GM23338 (cell line): ENCODE data around the gene ANKRD66. TPM values are rescaled to one million over a fixed set of nuclear protein-coding genes. Genes with fewer than 3 reads are reported as not detected.
A peak's percentile ranks its signal among the peaks of the same experiment; 100 is the strongest.

Experiments used
- ATAC-seq: fragments of 200-7000 bp; cut with Tn5 transposase; 3 replicates; pipeline ENCODE4 v1.9.1; 2020
- DNase-seq: peaks from one replicate; pipeline ENCODE4 v3.0.0-alpha.2; 2015; ENCODE audit warnings: low spot score
- H2AFZ ChIP-seq: fragments of 200-600 bp; sonication (generic); 2 replicates; pipeline ENCODE4 v1.8.0; 2016; ENCODE audit warnings: antibody characterized with exemption, mild to moderate bottlenecking, moderate library complexity
- H3F3A ChIP-seq: fragments of 200-600 bp; sonication (generic); replicated peaks from 2 replicates; pipeline ENCODE4 v1.8.0; 2017; ENCODE audit warnings: antibody characterized with exemption, mixed run types, low read depth
- H3K27ac ChIP-seq: fragments of 200-600 bp; sonication (generic); 2 replicates; pipeline ENCODE4 v1.6.1; 2016; ENCODE audit warnings: low read depth
- H3K27me3 ChIP-seq: fragments of 200-600 bp; sonication (generic); 2 replicates; pipeline ENCODE4 v1.8.0; 2016; ENCODE audit warnings: mild to moderate bottlenecking, mixed run types, moderate library complexity; ENCODE audit not compliant: insufficient read depth
- H3K36me3 ChIP-seq: fragments of 200-600 bp; sonication (generic); 2 replicates; pipeline ENCODE4 v1.8.0; 2016; ENCODE audit warnings: mild to moderate bottlenecking; ENCODE audit not compliant: insufficient read depth
- H3K4me1 ChIP-seq: fragments of 200-600 bp; sonication (generic); 2 replicates; pipeline ENCODE4 v1.8.0; 2016; ENCODE audit warnings: mild to moderate bottlenecking, moderate library complexity; ENCODE audit not compliant: insufficient read depth
- H3K4me2 ChIP-seq: fragments of 200-600 bp; sonication (generic); 2 replicates; pipeline ENCODE4 v1.7.1; 2017; ENCODE audit warnings: mixed run types
- H3K4me3 ChIP-seq: fragments of 200-600 bp; sonication (generic); 2 replicates; pipeline ENCODE4 v1.6.1; 2016; ENCODE audit warnings: mixed run types
- H3K79me2 ChIP-seq: fragments of 200-600 bp; sonication (generic); replicated peaks from 2 replicates; pipeline ENCODE4 v1.8.0; 2017; ENCODE audit warnings: mild to moderate bottlenecking; ENCODE audit not compliant: insufficient read depth
- H3K9me2 ChIP-seq: fragments of 200-600 bp; sonication (generic); 2 replicates; pipeline ENCODE4 v1.8.0; 2017; ENCODE audit not compliant: insufficient read depth
- H4K20me1 ChIP-seq: fragments of 200-600 bp; sonication (generic); replicated peaks from 2 replicates; pipeline ENCODE4 v1.8.0; 2017; ENCODE audit warnings: mild to moderate bottlenecking; ENCODE audit not compliant: insufficient read depth
- H3K27ac Mint-ChIP-seq: 2 replicates; pipeline ENCODE4 v1.8.0; 2020; ENCODE audit warnings: inconsistent platforms, mild to moderate bottlenecking, moderate library complexity, mixed read lengths
- H3K27me3 Mint-ChIP-seq: 3 replicates; pipeline ENCODE4 v1.8.0; 2022; ENCODE audit warnings: low read depth, mild to moderate bottlenecking, moderate library complexity, mixed read lengths, inconsistent platforms; ENCODE audit not compliant: insufficient read depth, poor library complexity
- H3K36me3 Mint-ChIP-seq: 3 replicates; pipeline ENCODE4 v1.8.0; 2021; ENCODE audit warnings: low read depth, mild to moderate bottlenecking, inconsistent platforms, moderate library complexity, mixed read lengths
- H3K4me1 Mint-ChIP-seq: 3 replicates; pipeline ENCODE4 v1.8.0; 2020; ENCODE audit warnings: mild to moderate bottlenecking, inconsistent platforms, mixed read lengths
- H3K4me3 Mint-ChIP-seq: 3 replicates; pipeline ENCODE4 v1.8.0; 2021; ENCODE audit warnings: moderate library complexity, mild to moderate bottlenecking, inconsistent platforms, mixed read lengths
- H3K9me3 Mint-ChIP-seq: 3 replicates; pipeline ENCODE4 v1.8.0; 2020; ENCODE audit warnings: moderate library complexity, mild to moderate bottlenecking, inconsistent platforms, mixed read lengths
- CREB1 ChIP-seq: fragments of 250-450 bp; sonication (Bioruptor Pico); IDR thresholded peaks from 2 replicates; pipeline ENCODE4 v1.5.0; 2020; ENCODE audit warnings: low read depth, mild to moderate bottlenecking, moderate library complexity
- polyA plus RNA-seq: library from polyadenylated mRNA; unstranded; fragments of >200 nt; fragmentation: Nextera tagmentation; extraction: Ambion mirVana; gene quantifications from 2 replicates; pipeline ENCODE4 v1.2.1, GENCODE V29; 2016
- total RNA-seq: library from RNA; depleted of rRNA; stranded (reverse); fragments of >200 nt; shearing (Covaris generic); gene quantifications from 2 replicates; pipeline ENCODE4 v1.2.3, GENCODE V29; 2014
- TF ChIP-seq, protein P1 (sequence below): fragments of 250-450 bp; sonication (Bioruptor Pico); IDR thresholded peaks from 2 replicates; pipeline ENCODE4 v1.5.0; 2020; ENCODE audit warnings: mild to moderate bottlenecking, moderate library complexity

ANKRD66 gene
- total and polyA plus RNA-seq, 2 experiments from 2014 or later, result not detected

- no peak overlapping the region for H2AFZ ChIP-seq
- H3K36me3 ChIP-seq, result no peaks in the 10 kb centered on the region
- no peaks in the 10 kb centered on the region for H3K36me3 Mint-ChIP-seq
- no peaks in the 10 kb centered on the region for H3K9me2 ChIP-seq
- no peaks in the 10 kb centered on the region for H4K20me1 ChIP-seq
- no peak overlapping the region for H3K27ac Mint-ChIP-seq
- H3K27me3 Mint-ChIP-seq, result no peaks in the 10 kb centered on the region
- H3K4me1 ChIP-seq, result peaks cover 6% of the 10 kb centered on the region; the same call in 1 of the 2 replicates
- DNase-seq, result no peak
- H3K79me2 ChIP-seq, result no peaks in the 10 kb centered on the region
- H3K27me3 ChIP-seq, result no peaks in the 10 kb centered on the region
- H3K9me3 Mint-ChIP-seq, result no peaks in the 10 kb centered on the region
- H3K4me1 Mint-ChIP-seq, result 0 out of 3 replicates have a peak, but pooled peaks cover 2% of the 10 kb centered on the region
- H3K4me3 Mint-ChIP-seq, result no peak overlapping the region
- no peak overlapping the region for H3K4me2 ChIP-seq
- H3K27ac ChIP-seq, result no peak overlapping the region
- no peaks in the 10 kb centered on the region for H3F3A ChIP-seq
- TF ChIP-seq, protein P1, sequence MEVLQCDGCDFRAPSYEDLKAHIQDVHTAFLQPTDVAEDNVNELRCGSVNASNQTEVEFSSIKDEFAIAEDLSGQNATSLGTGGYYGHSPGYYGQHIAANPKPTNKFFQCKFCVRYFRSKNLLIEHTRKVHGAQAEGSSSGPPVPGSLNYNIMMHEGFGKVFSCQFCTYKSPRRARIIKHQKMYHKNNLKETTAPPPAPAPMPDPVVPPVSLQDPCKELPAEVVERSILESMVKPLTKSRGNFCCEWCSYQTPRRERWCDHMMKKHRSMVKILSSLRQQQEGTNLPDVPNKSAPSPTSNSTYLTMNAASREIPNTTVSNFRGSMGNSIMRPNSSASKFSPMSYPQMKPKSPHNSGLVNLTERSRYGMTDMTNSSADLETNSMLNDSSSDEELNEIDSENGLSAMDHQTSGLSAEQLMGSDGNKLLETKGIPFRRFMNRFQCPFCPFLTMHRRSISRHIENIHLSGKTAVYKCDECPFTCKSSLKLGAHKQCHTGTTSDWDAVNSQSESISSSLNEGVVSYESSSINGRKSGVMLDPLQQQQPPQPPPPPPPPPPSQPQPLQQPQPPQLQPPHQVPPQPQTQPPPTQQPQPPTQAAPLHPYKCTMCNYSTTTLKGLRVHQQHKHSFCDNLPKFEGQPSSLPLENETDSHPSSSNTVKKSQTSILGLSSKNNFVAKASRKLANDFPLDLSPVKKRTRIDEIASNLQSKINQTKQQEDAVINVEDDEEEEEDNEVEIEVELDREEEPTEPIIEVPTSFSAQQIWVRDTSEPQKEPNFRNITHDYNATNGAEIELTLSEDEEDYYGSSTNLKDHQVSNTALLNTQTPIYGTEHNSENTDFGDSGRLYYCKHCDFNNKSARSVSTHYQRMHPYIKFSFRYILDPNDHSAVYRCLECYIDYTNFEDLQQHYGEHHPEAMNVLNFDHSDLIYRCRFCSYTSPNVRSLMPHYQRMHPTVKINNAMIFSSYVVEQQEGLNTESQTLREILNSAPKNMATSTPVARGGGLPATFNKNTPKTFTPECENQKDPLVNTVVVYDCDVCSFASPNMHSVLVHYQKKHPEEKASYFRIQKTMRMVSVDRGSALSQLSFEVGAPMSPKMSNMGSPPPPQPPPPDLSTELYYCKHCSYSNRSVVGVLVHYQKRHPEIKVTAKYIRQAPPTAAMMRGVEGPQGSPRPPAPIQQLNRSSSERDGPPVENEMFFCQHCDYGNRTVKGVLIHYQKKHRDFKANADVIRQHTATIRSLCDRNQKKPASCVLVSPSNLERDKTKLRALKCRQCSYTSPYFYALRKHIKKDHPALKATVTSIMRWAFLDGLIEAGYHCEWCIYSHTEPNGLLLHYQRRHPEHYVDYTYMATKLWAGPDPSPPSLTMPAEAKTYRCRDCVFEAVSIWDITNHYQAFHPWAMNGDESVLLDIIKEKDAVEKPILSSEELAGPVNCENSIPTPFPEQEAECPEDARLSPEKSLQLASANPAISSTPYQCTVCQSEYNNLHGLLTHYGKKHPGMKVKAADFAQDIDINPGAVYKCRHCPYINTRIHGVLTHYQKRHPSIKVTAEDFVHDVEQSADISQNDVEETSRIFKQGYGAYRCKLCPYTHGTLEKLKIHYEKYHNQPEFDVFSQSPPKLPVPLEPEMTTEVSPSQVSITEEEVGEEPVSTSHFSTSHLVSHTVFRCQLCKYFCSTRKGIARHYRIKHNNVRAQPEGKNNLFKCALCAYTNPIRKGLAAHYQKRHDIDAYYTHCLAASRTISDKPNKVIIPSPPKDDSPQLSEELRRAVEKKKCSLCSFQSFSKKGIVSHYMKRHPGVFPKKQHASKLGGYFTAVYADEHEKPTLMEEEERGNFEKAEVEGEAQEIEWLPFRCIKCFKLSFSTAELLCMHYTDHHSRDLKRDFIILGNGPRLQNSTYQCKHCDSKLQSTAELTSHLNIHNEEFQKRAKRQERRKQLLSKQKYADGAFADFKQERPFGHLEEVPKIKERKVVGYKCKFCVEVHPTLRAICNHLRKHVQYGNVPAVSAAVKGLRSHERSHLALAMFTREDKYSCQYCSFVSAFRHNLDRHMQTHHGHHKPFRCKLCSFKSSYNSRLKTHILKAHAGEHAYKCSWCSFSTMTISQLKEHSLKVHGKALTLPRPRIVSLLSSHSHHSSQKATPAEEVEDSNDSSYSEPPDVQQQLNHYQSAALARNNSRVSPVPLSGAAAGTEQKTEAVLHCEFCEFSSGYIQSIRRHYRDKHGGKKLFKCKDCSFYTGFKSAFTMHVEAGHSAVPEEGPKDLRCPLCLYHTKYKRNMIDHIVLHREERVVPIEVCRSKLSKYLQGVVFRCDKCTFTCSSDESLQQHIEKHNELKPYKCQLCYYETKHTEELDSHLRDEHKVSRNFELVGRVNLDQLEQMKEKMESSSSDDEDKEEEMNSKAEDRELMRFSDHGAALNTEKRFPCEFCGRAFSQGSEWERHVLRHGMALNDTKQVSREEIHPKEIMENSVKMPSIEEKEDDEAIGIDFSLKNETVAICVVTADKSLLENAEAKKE (CRISPR knock-in tag), result no peak
- no peak for ATAC-seq
- H3K4me3 ChIP-seq, result no peak overlapping the region
These were observed 9.1 kb downstream of the ANKRD66 start for GRCh38 chr6:46755865-46756264.

GRCh38 chr6:46756469-46757213, 9.9 kb downstream of the ANKRD66 start:
- Histone ChIP-seq H3K4me1 (peaks cover 6% of the 10 kb centered on the region; the same call in 1 of the 2 replicates), H3K79me2 (no peaks in the 10 kb centered on the region), H3K4me3 (no peak overlapping the region), H3K9me2 (no peaks in the 10 kb centered on the region), H2AFZ (no peak overlapping the region), H4K20me1 (no peaks in the 10 kb centered on the region), H3K36me3 (no peaks in the 10 kb centered on the region), H3F3A (no peaks in the 10 kb centered on the region), H3K4me2 (no peak overlapping the region), H3K27ac (no peak overlapping the region), H3K27me3 (no peaks in the 10 kb centered on the region)
- ATAC-seq (peak; percentile 59), DNase-seq (peak; percentile 34)
- TF ChIP-seq CREB1 (CRISPR knock-in tag), result no peak
- Mint-ChIP-seq H3K4me1 (0 out of 3 replicates have a peak, but pooled peaks cover 2% of the 10 kb centered on the region), H3K9me3 (no peaks in the 10 kb centered on the region; the same call in 2 of the 3 replicates), H3K27me3 (peaks cover 2% of the 10 kb centered on the region), H3K36me3 (no peaks in the 10 kb centered on the region), H3K4me3 (no peak overlapping the region), H3K27ac (no peak overlapping the region)
